ENCODE measurements around the gene TCF12.

The TCF12 gene

GRCh38 chr15:57003418-57003817 is 85.0 kb downstream of the TCF12 start:
- no peak for TF ChIP-seq ZBTB7A (IDR thresholded peaks at IDR 0.05; ENCODE audit: low read depth)
- TF ChIP-seq MAX (IDR thresholded peaks at IDR 0.05), result no peak

GRCh38 chr15:57005244-57005643 is 86.8 kb downstream of the TCF12 start:
- TF ChIP-seq REST (IDR thresholded peaks at IDR 0.05; ENCODE audit: low read depth) (no peak), MAX (IDR thresholded peaks at IDR 0.05) (no peak), RAD21 (IDR thresholded peaks at IDR 0.05; ENCODE audit: low read depth) (no peak), YY1 (IDR thresholded peaks at IDR 0.05; ENCODE audit: low read depth) (no peak), TCF12 (IDR thresholded peaks at IDR 0.05; ENCODE audit: low read depth) (no peak), TAF1 (IDR thresholded peaks at IDR 0.05; ENCODE audit: low read depth) (no peak), ZBTB7A (IDR thresholded peaks at IDR 0.05; ENCODE audit: low read depth) (no peak), CREB1 (IDR thresholded peaks at IDR 0.05; ENCODE audit: low read depth) (no peak), USF1 (IDR thresholded peaks at IDR 0.05) (no peak), FOXM1 (IDR thresholded peaks at IDR 0.05; ENCODE audit: borderline replicate concordance, low read depth) (no peak), TEAD4 (IDR thresholded peaks at IDR 0.05) (no peak), EP300 (IDR thresholded peaks at IDR 0.05; ENCODE audit: borderline replicate concordance) (no peak), EGR1 (IDR thresholded peaks at IDR 0.05) (no peak), CEBPB (IDR thresholded peaks at IDR 0.05) (no peak), NFIC (IDR thresholded peaks at IDR 0.05) (no peak)

- TF ChIP-seq EP300 (IDR thresholded peaks at IDR 0.05; ENCODE audit: borderline replicate concordance), result no peak
- TF ChIP-seq YY1 (IDR thresholded peaks at IDR 0.05; ENCODE audit: low read depth), result no peak
- no peak for TF ChIP-seq NFIC (IDR thresholded peaks at IDR 0.05)
- no peak for TF ChIP-seq TAF1 (IDR thresholded peaks at IDR 0.05; ENCODE audit: low read depth)
- no peak for TF ChIP-seq TEAD4 (IDR thresholded peaks at IDR 0.05)
- TF ChIP-seq ZBTB7A (IDR thresholded peaks at IDR 0.05; ENCODE audit: low read depth), result no peak
- TF ChIP-seq CEBPB (IDR thresholded peaks at IDR 0.05), result no peak
- TF ChIP-seq EGR1 (IDR thresholded peaks at IDR 0.05), result no peak
- no peak for TF ChIP-seq CREB1 (IDR thresholded peaks at IDR 0.05; ENCODE audit: low read depth)
- no peak for TF ChIP-seq REST (IDR thresholded peaks at IDR 0.05; ENCODE audit: low read depth)
- TF ChIP-seq TCF12 (IDR thresholded peaks at IDR 0.05; ENCODE audit: low read depth), result no peak
- no peak for TF ChIP-seq FOXM1 (IDR thresholded peaks at IDR 0.05; ENCODE audit: borderline replicate concordance, low read depth)
- TF ChIP-seq MAX (IDR thresholded peaks at IDR 0.05), result no peak
- no peak for TF ChIP-seq USF1 (IDR thresholded peaks at IDR 0.05)
- TF ChIP-seq RAD21 (IDR thresholded peaks at IDR 0.05; ENCODE audit: low read depth), result no peak
These were observed 92.3 kb downstream of the TCF12 start for GRCh38 chr15:57010724-57011123.

- TF ChIP-seq RAD21 (IDR thresholded peaks at IDR 0.05; ENCODE audit: low read depth) (no peak), FOXM1 (IDR thresholded peaks at IDR 0.05; ENCODE audit: borderline replicate concordance, low read depth) (no peak), TCF12 (IDR thresholded peaks at IDR 0.05; ENCODE audit: low read depth) (no peak), MAX (IDR thresholded peaks at IDR 0.05) (no peak), USF1 (IDR thresholded peaks at IDR 0.05) (no peak), TEAD4 (IDR thresholded peaks at IDR 0.05) (no peak), CEBPB (IDR thresholded peaks at IDR 0.05) (no peak), REST (IDR thresholded peaks at IDR 0.05; ENCODE audit: low read depth) (no peak), EP300 (IDR thresholded peaks at IDR 0.05; ENCODE audit: borderline replicate concordance) (no peak), TAF1 (IDR thresholded peaks at IDR 0.05; ENCODE audit: low read depth) (no peak), YY1 (IDR thresholded peaks at IDR 0.05; ENCODE audit: low read depth) (no peak), NFIC (IDR thresholded peaks at IDR 0.05) (no peak), CREB1 (IDR thresholded peaks at IDR 0.05; ENCODE audit: low read depth) (no peak), EGR1 (IDR thresholded peaks at IDR 0.05) (no peak)
These were observed 94.1 kb downstream of the TCF12 start for GRCh38 chr15:57012556-57012955.
